HG03280 (cell line): ENCODE data around the gene PDSS2.
A peak's percentile ranks its signal among the peaks of the same experiment; 100 is the strongest.
"Not testable (repeated sequence)": the region's sequence is repeated elsewhere in the genome, so short reads cannot be mapped to it uniquely, and the experiment has no call there.

Experiments
- ATAC-seq: cut with Tn5 transposase; IDR thresholded peaks from one replicate; pipeline ENCODE4 v1.9.1; 2021; ENCODE audit warnings: mild to moderate bottlenecking, moderate library complexity; ENCODE audit not compliant: unreplicated experiment

PDSS2 gene

GRCh38 chr6:107125771-107126170 lies 333.6 kb downstream of the PDSS2 start:
- ATAC-seq: no peak

GRCh38 chr6:107124934-107125348 lies 334.4 kb downstream of the PDSS2 start:
- ATAC-seq: no peak

- no peak for ATAC-seq
Measured at GRCh38 chr6:107123501-107123900, 335.9 kb downstream of the PDSS2 start.

- ATAC-seq: no peak
Measured at GRCh38 chr6:107122748-107123147, 336.6 kb downstream of the PDSS2 start.

- ATAC-seq: no peak
Measured at GRCh38 chr6:107121964-107122495, 337.3 kb downstream of the PDSS2 start.

- no peak for ATAC-seq
Measured at GRCh38 chr6:107121266-107121665, 338.1 kb downstream of the PDSS2 start.

- ATAC-seq: no peak
Measured at GRCh38 chr6:107120404-107120803, 339.0 kb downstream of the PDSS2 start.

- no peak for ATAC-seq
Measured at GRCh38 chr6:107118976-107119375, 340.4 kb downstream of the PDSS2 start.

- ATAC-seq: not testable (repeated sequence)
Measured at GRCh38 chr6:107118540-107118939, 340.8 kb downstream of the PDSS2 start.

GRCh38 chr6:107116931-107117330 lies 342.4 kb downstream of the PDSS2 start:
- no peak for ATAC-seq

- no peak for ATAC-seq
Measured at GRCh38 chr6:107116328-107116892, 343.0 kb downstream of the PDSS2 start.

- peak; percentile 6 for ATAC-seq
Measured at GRCh38 chr6:107115695-107116327, 343.6 kb downstream of the PDSS2 start.

GRCh38 chr6:107114926-107115694 lies 344.3 kb downstream of the PDSS2 start, which contains the start of gene BEND3:
Gene BEND3 (minus strand): TSS chr6:107115515. CDS start chr6:107099285, 16,230 bp downstream.
- ATAC-seq: peak; percentile 33

- peak; percentile 72 for ATAC-seq
Measured at GRCh38 chr6:107114213-107114925, 345.0 kb downstream of the PDSS2 start.

GRCh38 chr6:107110200-107110599 lies 349.2 kb downstream of the PDSS2 start:
- ATAC-seq: no peak

- no peak for ATAC-seq
Measured at GRCh38 chr6:107108201-107108890, 351.0 kb downstream of the PDSS2 start.

- ATAC-seq: no peak
Measured at GRCh38 chr6:107107791-107108190, 351.6 kb downstream of the PDSS2 start.

GRCh38 chr6:107106165-107106564 lies 353.2 kb downstream of the PDSS2 start:
- ATAC-seq: no peak

- ATAC-seq: no peak
Measured at GRCh38 chr6:107105511-107106116, 353.8 kb downstream of the PDSS2 start.

GRCh38 chr6:107103082-107103481 lies 356.3 kb downstream of the PDSS2 start:
- no peak for ATAC-seq
